GM12878 (cell line): Measurements from ENCODE around the gene AFAP1L2. TPM values are rescaled to one million over a fixed set of nuclear protein-coding genes. Genes with fewer than 3 reads are reported as not detected.

Experiments
- ATAC-seq: fragments of 200-7000 bp; cut with Tn5 transposase; 3 replicates; pipeline ENCODE4 v1.9.1; 2020; ENCODE audit warnings: mild to moderate bottlenecking, moderate library complexity
- BruUV-seq: library from RNA; stranded (reverse); fragments of 400-500 nt; replicated peaks from 2 replicates; lab custom pipeline; 2021; lab: Mats Ljungman, UMichigan
- CTCF ChIA-PET: fragments of 300-600 bp; sonication (Branson Sonifier 250); formaldehyde crosslinking; extraction: SDS; loops from one replicate; lab custom pipeline; 2021; ENCODE audit warnings: inconsistent platforms; lab: Yijun Ruan, JAX
- POLR2A ChIA-PET: fragments of 350-600 bp; formaldehyde crosslinking; extraction: SDS; loops from one replicate; lab custom pipeline; 2021; ENCODE audit warnings: inconsistent platforms; lab: Charles Lee
- RAD21 ChIA-PET: fragments of 300-600 bp; sonication (Branson Sonifier 250); formaldehyde crosslinking; loops from one replicate; lab custom pipeline; 2023; ENCODE audit warnings: antibody characterized with exemption; ENCODE audit not compliant: unreplicated experiment; lab: Charles Lee
- SMC1A ChIA-PET: fragments of 300-600 bp; sonication (Branson Sonifier 250); formaldehyde crosslinking; loops from one replicate; lab custom pipeline; 2023; ENCODE audit not compliant: unreplicated experiment, uncharacterized antibody; lab: Charles Lee
- DNase-seq: peaks from one replicate; pipeline ENCODE4 v3.0.0-alpha.2; 2011; ENCODE audit warnings: low read depth, low spot score
- FAIRE-seq: peaks from 3 replicates; lab custom pipeline; 2011; peaks lifted over from hg19 to GRCh38; lab: Jason Lieb, UNC
- H2AFZ ChIP-seq: 2 replicates; pipeline ENCODE4 v1.6.0; 2011; ENCODE audit warnings: low read depth, low read length, control low read depth; ENCODE audit not compliant: control insufficient read depth
- H3K27ac ChIP-seq: 2 replicates; pipeline ENCODE4 v1.5.1; 2011; ENCODE audit warnings: control low read depth; ENCODE audit not compliant: control insufficient read depth, insufficient read depth
- H3K27me3 ChIP-seq, 2 experiments: replicated peaks in 1 of 2; 2 replicates each; pipeline versions ENCODE4 v1.6.0 to v1.6.1; 2011; ENCODE audit warnings: low read length in 1 of 2; ENCODE audit not compliant: control insufficient read depth in 2 of 2, insufficient read depth in 2 of 2
- H3K36me3 ChIP-seq, 2 experiments: 2 replicates each; pipeline ENCODE4 v1.5.1; 2011; ENCODE audit warnings: low read length in 1 of 2; ENCODE audit not compliant: control insufficient read depth in 2 of 2, insufficient read depth in 2 of 2
- H3K4me1 ChIP-seq: 2 replicates; pipeline ENCODE4 v1.6.1; 2011; ENCODE audit warnings: mild to moderate bottlenecking, low read length, moderate library complexity, mixed read lengths; ENCODE audit not compliant: control insufficient read depth, insufficient read depth
- H3K4me2 ChIP-seq: 2 replicates; pipeline ENCODE4 v1.6.0; 2011; ENCODE audit warnings: control low read depth; ENCODE audit not compliant: control insufficient read depth, insufficient read depth
- H3K4me3 ChIP-seq: fragments of 200-600 bp; sonication (generic); 2 replicates; pipeline ENCODE4 v1.5.1; 2016
- H3K79me2 ChIP-seq: 2 replicates; pipeline ENCODE4 v1.6.0; 2011; ENCODE audit warnings: low read length; ENCODE audit not compliant: control insufficient read depth, insufficient read depth
- H3K9ac ChIP-seq: 2 replicates; pipeline ENCODE4 v1.8.0; 2011; ENCODE audit warnings: low read length, control low read depth, mixed read lengths; ENCODE audit not compliant: control insufficient read depth, insufficient read depth
- H3K9me3 ChIP-seq: replicated peaks from 3 replicates; pipeline ENCODE4 v1.5.1; 2011; ENCODE audit warnings: mild to moderate bottlenecking, low read length; ENCODE audit not compliant: control insufficient read depth, insufficient read depth
- H4K20me1 ChIP-seq: 2 replicates; pipeline ENCODE4 v1.6.0; 2011; ENCODE audit not compliant: control insufficient read depth, insufficient read depth
- CEBPZ ChIP-seq: fragments of 150-350 bp; IDR thresholded peaks from 2 replicates; pipeline ENCODE4 v1.6.1; 2016; ENCODE audit warnings: low read depth, low read length
- NRF1 ChIP-seq: conservative IDR thresholded peaks from 2 replicates; pipeline ENCODE4 v1.6.1; 2011; ENCODE audit warnings: mild to moderate bottlenecking, low read depth, low read length, improper control_type of control experiment
- ZNF217 ChIP-seq: fragments of 450-650 bp; IDR thresholded peaks from 2 replicates; pipeline ENCODE4 v1.6.1; 2017; ENCODE audit warnings: antibody characterized with exemption, mild to moderate bottlenecking
- WGBS: methylation state at CpG from one replicate; pipeline ENCODE4 v1.1.6; 2016; ENCODE audit warnings: low lambda C conversion rate; ENCODE audit not compliant: insufficient replicate concordance, insufficient coverage; ENCODE audit errors: missing lambda C conversion rate; 5-methylcytosine and 5-hydroxymethylcytosine counted together
- in situ Hi-C: fragments of 300-500 bp; cut with MboI; formaldehyde crosslinking; loops from 9 replicates; pipeline ENCODE4 v1.14.3; 2018; ENCODE audit warnings: mixed read lengths
- intact Hi-C: fragments of 100-400 bp; cut with micrococcal nuclease; formaldehyde crosslinking; loops from one replicate; pipeline ENCODE4 v1.14.2; 2022; ENCODE audit not compliant: unreplicated experiment
- polyA plus RNA-seq, 11 experiments: library from polyadenylated mRNA; depleted of rRNA in 4 of 11; unstranded in 6 of 11; stranded (reverse) in 5 of 11; fragments of >200 nt; fragmentation: Nextera tagmentation in 4 of 11; fragmentation: Illumina TruSeq in 1 of 11; extraction: Ambion mirVana in 4 of 11; extraction: Trizol in 1 of 11; gene quantifications; 1 replicate in 1 of 11; 2 replicates in 10 of 11; pipeline versions ENCODE4 v1.2.1 to v1.2.3, GENCODE V29; 2011 to 2016; ENCODE audit warnings: inconsistent platforms in 2 of 11, missing spikeins in 2 of 11, low read depth in 1 of 11
- total RNA-seq, 4 experiments: library from RNA; depleted of rRNA in 3 of 4; stranded (reverse); fragments of >200 nt in 3 of 4; fragmentation: Illumina TruSeq in 1 of 4; extraction: Trizol in 1 of 4; gene quantifications; 2 replicates each; pipeline versions ENCODE4 v1.2.1 to v1.2.3, GENCODE V29; 2013 to 2021

The AFAP1L2 gene
- total and polyA plus RNA-seq, 10 of the 15 experiments (the other 5 are each of a cell fraction or from before 2014, with no cell fraction given), result 0.03 to 4.0 (median 0.34) TPM

GRCh38 chr10:114430688-114431413 lies 26.5 kb upstream of the AFAP1L2 start:
- TF ChIP-seq ZNF217, result no peak
- TF ChIP-seq NRF1, result no peak
- TF ChIP-seq CEBPZ, result no peak
- RAD21 ChIA-PET, result interaction anchor here (1.4 to 2.6 kb wide), 3 partner anchors 27 to 127 kb away, joined by 3 to 9 read pairs (median 7); no protein-coding TSS in a partner anchor
- Histone ChIP-seq H3K4me2 (no peak overlapping the region), H3K79me2 (no peaks in the 10 kb centered on the region), H3K36me3 (no peaks in the 10 kb centered on the region), H3K27ac (no peak overlapping the region), H4K20me1 (no peaks in the 10 kb centered on the region), H3K9me3 (no peaks in the 10 kb centered on the region), H2AFZ (no peak overlapping the region), H3K27me3 (no peaks in the 10 kb centered on the region; a peak in 2 of 4 replicates), H3K4me3 (no peak overlapping the region), H3K4me1 (no peaks in the 10 kb centered on the region), H3K9ac (no peak overlapping the region)
- 62% methylated on average over 12 of the region's 12 CpGs for WGBS
- ATAC-seq (no peak), DNase-seq (no peak), FAIRE-seq (no peak)
- SMC1A ChIA-PET, result interaction anchor here (1.3 to 2.4 kb wide), 2 partner anchors 87 to 126 kb away, joined by 3 to 10 read pairs; no protein-coding TSS in a partner anchor
- POLR2A ChIA-PET, result no interaction called here
- CTCF ChIA-PET, result interaction anchor here (1.7 to 2.8 kb wide), 2 partner anchors 16 to 127 kb away, joined by 3 to 15 read pairs; no protein-coding TSS in a partner anchor
- in situ Hi-C loops, result loop anchor here (25.0 kb wide), 2 partner anchors 106 to 244 kb away; partner anchors contain the start of gene TDRD1
- intact Hi-C loops, result no loop called here
- BruUV-seq, result no TSS peak
